ENCODE results near the gene RAB1B.

Gene RAB1B

DNA sequence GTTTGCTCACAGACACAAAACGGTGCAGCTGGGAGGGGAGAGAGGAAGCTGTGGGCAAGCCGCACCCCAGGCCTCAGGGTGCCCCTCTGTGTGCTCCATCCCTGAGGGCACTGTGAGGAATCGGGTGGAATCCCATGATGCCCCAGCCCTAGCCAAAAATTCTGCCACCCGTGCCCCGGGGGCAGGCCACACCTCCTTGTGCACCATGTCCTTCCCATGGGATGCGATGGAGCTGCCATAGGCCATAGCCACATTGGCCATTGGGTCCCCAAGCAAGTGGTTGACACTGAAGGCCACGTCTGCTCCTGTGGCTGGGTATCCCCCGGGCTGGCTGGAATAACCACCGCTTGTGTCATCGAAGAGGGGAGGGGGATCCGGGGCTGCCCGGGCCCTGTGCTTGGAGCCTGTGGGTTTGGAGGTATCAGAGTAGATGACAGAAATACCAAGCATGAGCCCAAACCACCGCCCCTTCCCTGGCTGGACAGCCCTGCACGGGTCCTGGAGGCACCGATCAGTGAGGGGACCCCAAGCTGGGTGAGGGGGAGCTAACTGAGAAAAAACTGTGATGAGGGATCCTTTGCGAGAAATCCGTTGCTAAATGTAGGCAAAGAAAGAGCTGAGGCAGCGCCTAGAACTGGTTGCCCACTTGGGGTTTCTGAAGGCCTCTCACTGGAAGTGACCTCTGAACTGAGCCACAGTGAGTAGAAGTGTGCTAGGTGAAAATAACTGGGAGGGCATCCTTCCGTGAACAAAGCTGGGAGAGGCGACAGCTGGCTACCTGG, 19.6 kb downstream of the RAB1B start:
- TF ChIP-seq CSDC2 (CRISPR knock-in tag; IDR thresholded peaks at IDR 0.05) = no peak
- peak; percentile 0; the same call in 1 of the 3 replicates for ATAC-seq

DNA sequence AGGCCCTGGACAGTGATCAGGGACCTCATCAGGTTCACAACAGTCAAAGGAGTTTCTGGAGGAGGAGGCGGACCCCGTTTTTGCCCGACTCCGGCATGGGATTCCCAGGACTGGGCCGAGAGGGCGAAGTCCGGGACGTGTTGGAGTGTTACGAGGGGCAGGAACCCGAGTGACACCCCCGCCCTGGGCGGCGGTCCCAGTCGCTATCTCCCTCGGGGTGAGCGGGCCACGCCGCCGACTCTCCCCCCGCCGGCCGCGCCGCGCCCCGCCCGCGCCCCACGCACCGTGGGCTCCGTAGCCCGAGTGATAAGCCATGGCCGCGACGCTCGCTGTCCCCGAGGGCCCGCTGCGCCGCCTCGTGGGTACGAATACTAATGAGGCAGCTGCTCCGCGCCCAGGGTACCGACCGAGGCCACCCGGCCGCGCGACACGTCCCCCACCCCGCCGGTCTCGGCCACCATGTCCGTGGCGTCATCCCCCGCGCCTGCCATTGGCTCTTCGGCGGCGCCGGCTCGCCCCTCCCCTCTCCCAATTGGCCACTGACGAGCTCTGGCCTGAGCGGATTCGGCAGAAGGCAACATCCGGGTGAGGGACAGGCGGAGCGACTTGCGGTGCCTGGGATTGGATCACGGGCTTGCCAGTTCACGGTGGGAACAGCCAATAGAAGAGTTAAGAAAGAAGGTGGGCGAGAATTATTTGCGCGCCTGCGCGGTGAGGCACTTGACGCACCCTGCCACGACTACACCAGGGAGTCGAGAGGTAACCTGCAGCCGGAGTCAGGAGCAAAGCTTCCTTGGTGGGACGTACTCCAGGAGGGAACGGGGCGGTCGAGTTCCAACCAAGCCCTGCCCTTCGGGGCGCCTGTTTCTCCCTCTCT, 20.5 kb downstream of the RAB1B start, which contains the start of gene YIF1A:
Gene YIF1A, minus strand, starts transcription at position 473 of the 877 bp plus-strand sequence. Its CDS starts 158 bp downstream, at position 315.
- ATAC-seq = peak; percentile 94

DNA sequence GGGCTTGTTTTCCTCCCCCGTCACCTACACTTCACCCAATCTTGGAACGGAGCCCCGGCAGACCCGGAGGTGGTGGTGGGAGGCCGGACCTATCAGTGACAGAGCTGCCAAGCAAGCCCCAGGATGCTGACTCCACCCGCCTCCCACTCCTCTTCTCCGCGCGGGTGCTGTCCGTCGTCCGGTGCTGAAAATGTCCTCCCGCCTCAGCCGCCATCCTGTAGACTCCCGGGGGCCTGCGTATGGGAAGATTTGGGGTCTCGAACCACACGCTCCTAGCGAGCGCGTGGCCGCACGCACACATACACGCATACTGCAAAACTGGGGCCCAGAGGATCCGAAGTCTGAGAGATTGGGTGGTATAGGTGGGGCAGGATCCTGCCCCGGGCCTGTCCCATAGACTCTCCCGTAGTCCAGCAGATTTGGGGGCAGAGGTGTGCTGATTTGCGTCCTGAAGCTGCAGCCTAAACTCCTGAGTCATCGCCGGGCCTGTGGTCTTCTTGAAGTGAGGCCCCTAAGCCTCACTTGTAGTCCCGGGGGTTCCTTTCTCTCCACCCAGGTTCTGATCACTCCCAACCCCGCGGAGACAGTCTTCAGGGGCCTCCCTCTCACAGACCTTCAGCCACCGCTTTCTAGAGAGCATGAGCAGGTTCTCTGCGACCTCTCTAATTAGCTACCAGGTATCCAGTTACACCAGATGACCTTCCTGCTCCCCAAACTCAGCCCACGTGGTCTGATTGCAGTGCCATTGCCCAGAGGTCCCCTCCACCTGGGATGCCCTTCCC, 21.3 kb downstream of the RAB1B start:
- ATAC-seq = peak; percentile 60
- TF ChIP-seq PPARA (CRISPR knock-in tag; IDR thresholded peaks at IDR 0.05; ENCODE audit: borderline replicate concordance) (no peak), ZNF565 (CRISPR knock-in tag; conservative IDR thresholded peaks at IDR 0.05; ENCODE audit: low read depth) (no peak), SNAI2 (CRISPR knock-in tag; IDR thresholded peaks at IDR 0.05) (no peak), RARB (CRISPR knock-in tag; IDR thresholded peaks at IDR 0.05) (no peak), ZNF8 (CRISPR knock-in tag; IDR thresholded peaks at IDR 0.05) (no peak), ZFP30 (CRISPR knock-in tag; IDR thresholded peaks at IDR 0.05) (no peak), GLIS3 (CRISPR knock-in tag; IDR thresholded peaks at IDR 0.05) (no peak), ZC3H10 (CRISPR knock-in tag; IDR thresholded peaks at IDR 0.05) (no peak), OSR1 (CRISPR knock-in tag; IDR thresholded peaks at IDR 0.05) (no peak), TOX (CRISPR knock-in tag; IDR thresholded peaks at IDR 0.05; ENCODE audit: borderline replicate concordance) (no peak), TCF4 (CRISPR knock-in tag; IDR thresholded peaks at IDR 0.05; ENCODE audit: borderline replicate concordance) (no peak), CSDC2 (CRISPR knock-in tag; IDR thresholded peaks at IDR 0.05) (peak; percentile 88), ISL1 (CRISPR knock-in tag; IDR thresholded peaks at IDR 0.05) (no peak), BACH2 (CRISPR knock-in tag; IDR thresholded peaks at IDR 0.05; ENCODE audit: borderline replicate concordance) (no peak), ZFP3 (CRISPR knock-in tag; IDR thresholded peaks at IDR 0.05) (peak; percentile 39; the same call in 1 of the 2 replicates), ZNF70 (CRISPR knock-in tag; IDR thresholded peaks at IDR 0.05) (no peak), ESRRG (CRISPR knock-in tag; IDR thresholded peaks at IDR 0.05) (no peak)
- TF ChIP-seq, protein P1, sequence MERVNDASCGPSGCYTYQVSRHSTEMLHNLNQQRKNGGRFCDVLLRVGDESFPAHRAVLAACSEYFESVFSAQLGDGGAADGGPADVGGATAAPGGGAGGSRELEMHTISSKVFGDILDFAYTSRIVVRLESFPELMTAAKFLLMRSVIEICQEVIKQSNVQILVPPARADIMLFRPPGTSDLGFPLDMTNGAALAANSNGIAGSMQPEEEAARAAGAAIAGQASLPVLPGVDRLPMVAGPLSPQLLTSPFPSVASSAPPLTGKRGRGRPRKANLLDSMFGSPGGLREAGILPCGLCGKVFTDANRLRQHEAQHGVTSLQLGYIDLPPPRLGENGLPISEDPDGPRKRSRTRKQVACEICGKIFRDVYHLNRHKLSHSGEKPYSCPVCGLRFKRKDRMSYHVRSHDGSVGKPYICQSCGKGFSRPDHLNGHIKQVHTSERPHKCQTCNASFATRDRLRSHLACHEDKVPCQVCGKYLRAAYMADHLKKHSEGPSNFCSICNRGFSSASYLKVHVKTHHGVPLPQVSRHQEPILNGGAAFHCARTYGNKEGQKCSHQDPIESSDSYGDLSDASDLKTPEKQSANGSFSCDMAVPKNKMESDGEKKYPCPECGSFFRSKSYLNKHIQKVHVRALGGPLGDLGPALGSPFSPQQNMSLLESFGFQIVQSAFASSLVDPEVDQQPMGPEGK (CRISPR knock-in tag; IDR thresholded peaks at IDR 0.05; ENCODE audit: borderline replicate concordance) = no peak
- TF ChIP-seq, protein P2, sequence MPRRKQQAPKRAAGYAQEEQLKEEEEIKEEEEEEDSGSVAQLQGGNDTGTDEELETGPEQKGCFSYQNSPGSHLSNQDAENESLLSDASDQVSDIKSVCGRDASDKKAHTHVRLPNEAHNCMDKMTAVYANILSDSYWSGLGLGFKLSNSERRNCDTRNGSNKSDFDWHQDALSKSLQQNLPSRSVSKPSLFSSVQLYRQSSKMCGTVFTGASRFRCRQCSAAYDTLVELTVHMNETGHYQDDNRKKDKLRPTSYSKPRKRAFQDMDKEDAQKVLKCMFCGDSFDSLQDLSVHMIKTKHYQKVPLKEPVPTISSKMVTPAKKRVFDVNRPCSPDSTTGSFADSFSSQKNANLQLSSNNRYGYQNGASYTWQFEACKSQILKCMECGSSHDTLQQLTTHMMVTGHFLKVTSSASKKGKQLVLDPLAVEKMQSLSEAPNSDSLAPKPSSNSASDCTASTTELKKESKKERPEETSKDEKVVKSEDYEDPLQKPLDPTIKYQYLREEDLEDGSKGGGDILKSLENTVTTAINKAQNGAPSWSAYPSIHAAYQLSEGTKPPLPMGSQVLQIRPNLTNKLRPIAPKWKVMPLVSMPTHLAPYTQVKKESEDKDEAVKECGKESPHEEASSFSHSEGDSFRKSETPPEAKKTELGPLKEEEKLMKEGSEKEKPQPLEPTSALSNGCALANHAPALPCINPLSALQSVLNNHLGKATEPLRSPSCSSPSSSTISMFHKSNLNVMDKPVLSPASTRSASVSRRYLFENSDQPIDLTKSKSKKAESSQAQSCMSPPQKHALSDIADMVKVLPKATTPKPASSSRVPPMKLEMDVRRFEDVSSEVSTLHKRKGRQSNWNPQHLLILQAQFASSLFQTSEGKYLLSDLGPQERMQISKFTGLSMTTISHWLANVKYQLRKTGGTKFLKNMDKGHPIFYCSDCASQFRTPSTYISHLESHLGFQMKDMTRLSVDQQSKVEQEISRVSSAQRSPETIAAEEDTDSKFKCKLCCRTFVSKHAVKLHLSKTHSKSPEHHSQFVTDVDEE (CRISPR knock-in tag; IDR thresholded peaks at IDR 0.05) = 0 out of 2 replicates have a peak, but pooled peaks have one; percentile 36
- TF ChIP-seq, protein P3, sequence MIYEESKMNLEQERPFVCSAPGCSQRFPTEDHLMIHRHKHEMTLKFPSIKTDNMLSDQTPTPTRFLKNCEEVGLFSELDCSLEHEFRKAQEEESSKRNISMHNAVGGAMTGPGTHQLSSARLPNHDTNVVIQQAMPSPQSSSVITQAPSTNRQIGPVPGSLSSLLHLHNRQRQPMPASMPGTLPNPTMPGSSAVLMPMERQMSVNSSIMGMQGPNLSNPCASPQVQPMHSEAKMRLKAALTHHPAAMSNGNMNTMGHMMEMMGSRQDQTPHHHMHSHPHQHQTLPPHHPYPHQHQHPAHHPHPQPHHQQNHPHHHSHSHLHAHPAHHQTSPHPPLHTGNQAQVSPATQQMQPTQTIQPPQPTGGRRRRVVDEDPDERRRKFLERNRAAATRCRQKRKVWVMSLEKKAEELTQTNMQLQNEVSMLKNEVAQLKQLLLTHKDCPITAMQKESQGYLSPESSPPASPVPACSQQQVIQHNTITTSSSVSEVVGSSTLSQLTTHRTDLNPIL (CRISPR knock-in tag; IDR thresholded peaks at IDR 0.05; ENCODE audit: low read depth) = no peak
- TF ChIP-seq, protein P4, sequence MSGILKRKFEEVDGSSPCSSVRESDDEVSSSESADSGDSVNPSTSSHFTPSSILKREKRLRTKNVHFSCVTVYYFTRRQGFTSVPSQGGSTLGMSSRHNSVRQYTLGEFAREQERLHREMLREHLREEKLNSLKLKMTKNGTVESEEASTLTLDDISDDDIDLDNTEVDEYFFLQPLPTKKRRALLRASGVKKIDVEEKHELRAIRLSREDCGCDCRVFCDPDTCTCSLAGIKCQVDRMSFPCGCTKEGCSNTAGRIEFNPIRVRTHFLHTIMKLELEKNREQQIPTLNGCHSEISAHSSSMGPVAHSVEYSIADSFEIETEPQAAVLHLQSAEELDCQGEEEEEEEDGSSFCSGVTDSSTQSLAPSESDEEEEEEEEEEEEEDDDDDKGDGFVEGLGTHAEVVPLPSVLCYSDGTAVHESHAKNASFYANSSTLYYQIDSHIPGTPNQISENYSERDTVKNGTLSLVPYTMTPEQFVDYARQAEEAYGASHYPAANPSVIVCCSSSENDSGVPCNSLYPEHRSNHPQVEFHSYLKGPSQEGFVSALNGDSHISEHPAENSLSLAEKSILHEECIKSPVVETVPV (CRISPR knock-in tag; IDR thresholded peaks at IDR 0.05) = no peak

More for the DNA sequence above, 20.5 kb downstream of the RAB1B start, which contains the start of gene YIF1A:
- peak; percentile 6; the same call in 1 of the 2 replicates for TF ChIP-seq ZC3H10 (CRISPR knock-in tag; IDR thresholded peaks at IDR 0.05)
- no peak for TF ChIP-seq ARNTL (CRISPR knock-in tag; IDR thresholded peaks at IDR 0.05; ENCODE audit: borderline replicate concordance, low read depth)
- TF ChIP-seq OSR1 (CRISPR knock-in tag; IDR thresholded peaks at IDR 0.05) = no peak
- TF ChIP-seq, protein P4 (CRISPR knock-in tag; IDR thresholded peaks at IDR 0.05) = no peak
- no peak for TF ChIP-seq ZFP3 (CRISPR knock-in tag; IDR thresholded peaks at IDR 0.05)
- no peak for TF ChIP-seq ZNF70 (CRISPR knock-in tag; IDR thresholded peaks at IDR 0.05)
- TF ChIP-seq ZFP30 (CRISPR knock-in tag; IDR thresholded peaks at IDR 0.05) = no peak
- TF ChIP-seq, protein P5, sequence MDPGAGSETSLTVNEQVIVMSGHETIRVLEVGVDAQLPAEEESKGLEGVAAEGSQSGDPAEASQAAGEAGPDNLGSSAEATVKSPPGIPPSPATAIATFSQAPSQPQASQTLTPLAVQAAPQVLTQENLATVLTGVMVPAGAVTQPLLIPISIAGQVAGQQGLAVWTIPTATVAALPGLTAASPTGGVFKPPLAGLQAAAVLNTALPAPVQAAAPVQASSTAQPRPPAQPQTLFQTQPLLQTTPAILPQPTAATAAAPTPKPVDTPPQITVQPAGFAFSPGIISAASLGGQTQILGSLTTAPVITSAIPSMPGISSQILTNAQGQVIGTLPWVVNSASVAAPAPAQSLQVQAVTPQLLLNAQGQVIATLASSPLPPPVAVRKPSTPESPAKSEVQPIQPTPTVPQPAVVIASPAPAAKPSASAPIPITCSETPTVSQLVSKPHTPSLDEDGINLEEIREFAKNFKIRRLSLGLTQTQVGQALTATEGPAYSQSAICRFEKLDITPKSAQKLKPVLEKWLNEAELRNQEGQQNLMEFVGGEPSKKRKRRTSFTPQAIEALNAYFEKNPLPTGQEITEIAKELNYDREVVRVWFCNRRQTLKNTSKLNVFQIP (CRISPR knock-in tag; IDR thresholded peaks at IDR 0.05; ENCODE audit: borderline replicate concordance, low read depth) = no peak

Data from SK-N-SH treated with all-trans-retinoic acid at 6 μM for 48 hours (cell line).